Neural progenitor cell (in vitro differentiated cells): ENCODE data around the gene ARL17B. TPM values are rescaled to one million over a fixed set of nuclear protein-coding genes. Genes with fewer than 3 reads are reported as not detected.
"Not testable (repeated sequence)": the region's sequence is repeated elsewhere in the genome, so short reads cannot be mapped to it uniquely, and the experiment has no call there.

Source experiments
- DNase-seq: peaks from one replicate; pipeline ENCODE4 v3.0.0-alpha.2; 2016; ENCODE audit warnings: low spot score
- H2AFZ ChIP-seq: fragments of 200-600 bp; sonication (generic); replicated peaks from 2 replicates; pipeline ENCODE4 v1.6.1; 2016; ENCODE audit warnings: antibody characterized with exemption
- H3F3A ChIP-seq: fragments of 200-600 bp; sonication (generic); 2 replicates; pipeline ENCODE4 v1.6.1; 2016; ENCODE audit warnings: antibody characterized with exemption, low read depth
- H3K27ac ChIP-seq: fragments of 200-600 bp; sonication (generic); 2 replicates; pipeline ENCODE4 v1.5.1; 2016; ENCODE audit warnings: mild to moderate bottlenecking
- H3K27me3 ChIP-seq: fragments of 200-600 bp; sonication (generic); 2 replicates; pipeline ENCODE4 v1.6.1; 2016; ENCODE audit warnings: mild to moderate bottlenecking, moderate library complexity
- H3K36me3 ChIP-seq: fragments of 200-600 bp; sonication (generic); 2 replicates; pipeline ENCODE4 v1.5.1; 2016
- H3K4me1 ChIP-seq: fragments of 200-600 bp; sonication (generic); 2 replicates; pipeline ENCODE4 v1.6.1; 2016; ENCODE audit warnings: mixed run types
- H3K4me2 ChIP-seq: fragments of 200-600 bp; sonication (generic); 2 replicates; pipeline ENCODE4 v1.6.1; 2016
- H3K4me3 ChIP-seq: fragments of 200-600 bp; sonication (generic); 2 replicates; pipeline ENCODE4 v1.5.1; 2016
- H3K79me2 ChIP-seq: fragments of 200-600 bp; sonication (generic); 2 replicates; pipeline ENCODE4 v1.6.1; 2016; ENCODE audit warnings: low read depth
- H3K9ac ChIP-seq: fragments of 200-600 bp; sonication (generic); 2 replicates; pipeline ENCODE4 v1.6.1; 2016
- H3K9me3 ChIP-seq: fragments of 200-600 bp; sonication (generic); 2 replicates; pipeline ENCODE4 v1.5.1; 2016; ENCODE audit warnings: low read depth
- H4K20me1 ChIP-seq: fragments of 200-600 bp; sonication (generic); 2 replicates; pipeline ENCODE4 v1.6.1; 2016; ENCODE audit warnings: low read depth
- H3K27ac Mint-ChIP-seq: 3 replicates; pipeline ENCODE4 v1.8.0; 2021; ENCODE audit warnings: mixed read lengths
- H3K27me3 Mint-ChIP-seq: 2 replicates; pipeline ENCODE4 v1.8.0; 2022; ENCODE audit warnings: low read depth, mild to moderate bottlenecking, inconsistent platforms, moderate library complexity, mixed read lengths; ENCODE audit not compliant: insufficient read depth
- H3K36me3 Mint-ChIP-seq: 3 replicates; pipeline ENCODE4 v1.8.0; 2021; ENCODE audit warnings: mixed read lengths
- H3K4me1 Mint-ChIP-seq: 3 replicates; pipeline ENCODE4 v1.8.0; 2021; ENCODE audit warnings: mixed read lengths
- H3K4me3 Mint-ChIP-seq: 3 replicates; pipeline ENCODE4 v1.8.0; 2021; ENCODE audit warnings: mild to moderate bottlenecking, moderate library complexity, mixed read lengths
- H3K9me3 Mint-ChIP-seq: 3 replicates; pipeline ENCODE4 v1.8.0; 2020; ENCODE audit warnings: mixed read lengths
- EZH2 ChIP-seq: fragments of 200-600 bp; sonication (generic); IDR thresholded peaks from 2 replicates; pipeline ENCODE4 v1.6.1; 2017; ENCODE audit warnings: antibody characterized with exemption, mild to moderate bottlenecking, moderate library complexity
- EZH2phosphoT487 ChIP-seq: fragments of 200-600 bp; sonication (generic); IDR thresholded peaks from 2 replicates; pipeline ENCODE4 v1.6.1; 2017; ENCODE audit warnings: antibody characterized with exemption
- total RNA-seq: library from RNA; depleted of rRNA; stranded (reverse); fragments of >200 nt; gene quantifications from 2 replicates; pipeline ENCODE4 v1.2.3, GENCODE V29; 2015; ENCODE audit warnings: low replicate concordance
- TF ChIP-seq, protein P1 (sequence below): fragments of 200-600 bp; sonication (generic); IDR thresholded peaks from 2 replicates; pipeline ENCODE4 v1.5.1; 2017; ENCODE audit warnings: antibody characterized with exemption, mild to moderate bottlenecking

Gene ARL17B
- total RNA-seq, 1 donor from 2014 or later = 22.4 TPM

DNA sequence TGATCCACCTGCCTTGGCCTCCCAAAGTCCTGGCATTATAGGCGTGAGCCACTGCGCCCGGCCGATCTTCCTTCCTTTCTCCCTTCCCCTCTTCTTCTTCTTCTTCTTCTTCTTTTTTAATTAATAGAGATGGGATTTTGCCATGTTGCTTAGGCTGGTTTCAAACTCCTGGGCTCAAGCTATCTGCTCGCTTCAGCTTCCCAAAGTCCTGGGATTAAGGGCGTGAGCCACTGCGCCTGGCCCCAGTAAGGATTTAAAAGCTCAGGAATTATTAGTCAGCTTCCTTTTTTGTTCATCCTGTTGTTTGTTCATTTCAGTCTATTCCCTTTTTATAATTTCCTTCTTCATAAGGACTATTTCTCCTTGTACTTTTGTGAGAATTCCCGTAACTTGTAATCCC, 99.3 kb downstream of the ARL17B start:
- Histone ChIP-seq H2AFZ (no peak overlapping the region), H3K4me2 (no peak overlapping the region), H3K9ac (no peak overlapping the region), H3K9me3 (no peaks in the 10 kb centered on the region), H3K27ac (no peak overlapping the region), H4K20me1 (no peaks in the 10 kb centered on the region), H3F3A (peaks cover 16% of the 10 kb centered on the region), H3K4me3 (no peak overlapping the region), H3K36me3 (no peaks in the 10 kb centered on the region), H3K27me3 (peaks cover 77% of the 10 kb centered on the region), H3K79me2 (no peaks in the 10 kb centered on the region), H3K4me1 (no peaks in the 10 kb centered on the region)
- no peak for DNase-seq
- peaks cover 28% of the 10 kb centered on the region for H3K27me3 Mint-ChIP-seq
- peaks cover 3% of the 10 kb centered on the region for H3K9me3 Mint-ChIP-seq
- H3K36me3 Mint-ChIP-seq = peaks cover 5% of the 10 kb centered on the region
- no peak for TF ChIP-seq EZH2phosphoT487
- no peak for TF ChIP-seq EZH2
- TF ChIP-seq, protein P1, sequence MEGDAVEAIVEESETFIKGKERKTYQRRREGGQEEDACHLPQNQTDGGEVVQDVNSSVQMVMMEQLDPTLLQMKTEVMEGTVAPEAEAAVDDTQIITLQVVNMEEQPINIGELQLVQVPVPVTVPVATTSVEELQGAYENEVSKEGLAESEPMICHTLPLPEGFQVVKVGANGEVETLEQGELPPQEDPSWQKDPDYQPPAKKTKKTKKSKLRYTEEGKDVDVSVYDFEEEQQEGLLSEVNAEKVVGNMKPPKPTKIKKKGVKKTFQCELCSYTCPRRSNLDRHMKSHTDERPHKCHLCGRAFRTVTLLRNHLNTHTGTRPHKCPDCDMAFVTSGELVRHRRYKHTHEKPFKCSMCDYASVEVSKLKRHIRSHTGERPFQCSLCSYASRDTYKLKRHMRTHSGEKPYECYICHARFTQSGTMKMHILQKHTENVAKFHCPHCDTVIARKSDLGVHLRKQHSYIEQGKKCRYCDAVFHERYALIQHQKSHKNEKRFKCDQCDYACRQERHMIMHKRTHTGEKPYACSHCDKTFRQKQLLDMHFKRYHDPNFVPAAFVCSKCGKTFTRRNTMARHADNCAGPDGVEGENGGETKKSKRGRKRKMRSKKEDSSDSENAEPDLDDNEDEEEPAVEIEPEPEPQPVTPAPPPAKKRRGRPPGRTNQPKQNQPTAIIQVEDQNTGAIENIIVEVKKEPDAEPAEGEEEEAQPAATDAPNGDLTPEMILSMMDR = no peak
- no peak overlapping the region for H3K4me3 Mint-ChIP-seq
- peaks cover 15% of the 10 kb centered on the region for H3K4me1 Mint-ChIP-seq
- no peak overlapping the region for H3K27ac Mint-ChIP-seq

DNA sequence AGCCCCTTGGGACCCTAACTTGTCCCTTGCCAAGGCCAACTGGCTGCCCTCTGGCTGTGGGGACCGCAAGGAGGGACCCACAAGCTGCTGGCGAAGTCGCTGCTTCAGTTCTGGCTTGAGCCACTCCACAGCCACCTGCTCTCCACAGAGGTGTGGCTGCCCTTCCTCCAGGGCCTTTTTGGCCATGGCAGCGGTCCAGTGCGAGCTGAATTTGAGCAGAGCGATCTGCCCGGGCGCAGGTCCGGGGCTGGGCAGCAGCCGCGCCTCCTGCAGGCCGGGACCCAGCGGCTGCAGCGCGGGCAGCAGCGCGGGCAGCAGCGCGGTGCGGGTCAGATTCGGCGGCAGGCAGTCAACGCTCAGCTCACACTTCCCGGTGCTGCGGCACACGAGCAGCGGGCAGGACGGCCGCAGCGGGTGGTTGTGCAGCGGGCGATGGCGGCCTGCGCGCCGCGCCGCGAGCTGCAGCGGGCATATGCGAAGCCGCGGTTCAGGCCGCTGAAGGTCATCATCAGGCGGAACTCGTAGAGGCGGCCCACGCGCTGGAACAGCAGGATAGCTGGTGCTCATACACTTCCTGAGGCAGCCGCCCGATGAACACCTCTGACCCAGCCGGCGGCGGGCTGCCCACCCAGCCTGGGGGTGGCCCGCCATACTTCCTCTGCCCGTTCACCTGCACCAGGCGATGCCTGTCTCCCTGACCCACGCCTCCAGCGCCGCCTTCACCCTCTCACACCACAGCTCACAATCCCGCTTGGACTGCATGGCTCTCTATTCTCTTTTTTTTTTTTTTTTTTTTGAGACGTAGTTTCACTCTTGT, 101.5 kb downstream of the ARL17B start:
- H3K9me3 ChIP-seq, H3K4me1 Mint-ChIP-seq, H3K9ac ChIP-seq, H3K36me3 ChIP-seq, H4K20me1 ChIP-seq, H3K4me1 ChIP-seq, H3F3A ChIP-seq, H3K36me3 Mint-ChIP-seq, H3K27ac ChIP-seq, H3K9me3 Mint-ChIP-seq, H3K79me2 ChIP-seq, H3K27ac Mint-ChIP-seq: not testable (repeated sequence)
- Histone ChIP-seq H3K4me2 (peak overlapping the region; percentile 67), H2AFZ (peak overlapping the region; percentile 31), H3K4me3 (peak overlapping the region; percentile 39), H3K27me3 (peaks cover 57% of the 10 kb centered on the region)
- Mint-ChIP-seq H3K27me3 (peaks cover 21% of the 10 kb centered on the region), H3K4me3 (peak overlapping the region; percentile 71)
- DNase-seq = peak; percentile 83
- TF ChIP-seq EZH2 = peak; percentile 70
- TF ChIP-seq, protein P1 = peak; percentile 52

DNA sequence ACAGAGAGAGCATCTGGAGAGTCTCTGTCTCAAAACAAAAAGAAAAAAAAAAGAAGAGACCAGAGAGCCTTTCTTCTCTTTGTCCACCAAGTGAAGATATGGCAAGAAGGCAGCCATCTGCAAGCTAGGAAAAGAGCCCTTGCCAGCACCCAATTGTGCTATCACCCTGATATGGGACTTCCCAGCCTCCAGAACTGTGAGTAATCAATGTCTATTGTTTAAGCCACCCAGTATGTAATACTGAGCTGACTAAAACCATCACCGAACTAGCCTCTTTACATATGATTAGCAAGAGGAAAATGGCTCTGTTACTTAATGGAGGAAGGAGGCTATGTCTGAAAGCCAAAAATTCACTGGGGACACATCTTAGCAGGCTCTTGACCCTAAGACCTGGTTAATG, 105.2 kb downstream of the ARL17B start:
- not testable (repeated sequence) for H3K27ac Mint-ChIP-seq, DNase-seq, H3K79me2 ChIP-seq, H4K20me1 ChIP-seq, H3K4me1 Mint-ChIP-seq, H3K36me3 ChIP-seq, H2AFZ ChIP-seq, H3K36me3 Mint-ChIP-seq, H3K4me2 ChIP-seq, H3K4me1 ChIP-seq, H3K4me3 Mint-ChIP-seq, H3K4me3 ChIP-seq, H3K27me3 Mint-ChIP-seq, H3K9me3 Mint-ChIP-seq, H3K27ac ChIP-seq, H3F3A ChIP-seq, H3K9ac ChIP-seq, H3K9me3 ChIP-seq
- peaks cover 20% of the 10 kb centered on the region for H3K27me3 ChIP-seq

DNA sequence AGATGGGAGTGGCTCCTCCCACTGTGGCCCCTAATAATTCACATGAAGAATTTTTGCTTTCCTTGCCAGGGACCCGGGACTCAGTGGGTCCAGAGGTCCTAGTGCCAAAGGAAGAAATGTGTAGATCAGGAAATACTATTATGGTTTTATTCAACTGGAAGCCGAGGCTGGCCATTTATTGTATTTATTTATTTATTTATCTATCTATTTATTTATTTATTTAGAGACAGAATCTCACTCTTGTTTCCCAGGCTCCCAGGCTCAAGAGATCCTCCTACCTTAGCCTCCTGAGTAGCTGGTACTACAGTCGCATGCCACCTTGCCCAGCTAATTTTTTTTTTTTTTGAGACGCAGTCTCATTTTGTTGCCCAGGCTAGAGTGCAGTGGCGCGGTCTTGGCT, 107.4 kb downstream of the ARL17B start:
- not testable (repeated sequence) for H3K27me3 Mint-ChIP-seq, H3K4me1 ChIP-seq, H3K27ac ChIP-seq, H2AFZ ChIP-seq, H3K4me3 ChIP-seq, H3K9me3 Mint-ChIP-seq, H3K79me2 ChIP-seq, H3K4me1 Mint-ChIP-seq, H3K9ac ChIP-seq, H3F3A ChIP-seq, H3K4me2 ChIP-seq, H3K27ac Mint-ChIP-seq, H3K27me3 ChIP-seq, H4K20me1 ChIP-seq, H3K36me3 ChIP-seq, H3K36me3 Mint-ChIP-seq, H3K9me3 ChIP-seq, H3K4me3 Mint-ChIP-seq, DNase-seq
